NCI-H146 treated with DMSO at 0.1 percent for 48 hours (cell line): ENCODE data around the gene TK1.
A peak's percentile ranks its signal among the peaks of the same experiment; 100 is the strongest.
"Not testable (repeated sequence)": the region's sequence is repeated elsewhere in the genome, so short reads cannot be mapped to it uniquely, and the experiment has no call there.

Experiments used
- DNase-seq: peaks from one replicate; lab custom pipeline; 2025; ENCODE audit not compliant: unreplicated experiment; lab: John Stamatoyannopoulos, UW

Gene TK1

GRCh38 chr17:78179372-78179771 lies 7.5 kb downstream of the TK1 start:
- DNase-seq: no peak

GRCh38 chr17:78176548-78177025 lies 10.3 kb downstream of the TK1 start:
- DNase-seq: no peak

DNA sequence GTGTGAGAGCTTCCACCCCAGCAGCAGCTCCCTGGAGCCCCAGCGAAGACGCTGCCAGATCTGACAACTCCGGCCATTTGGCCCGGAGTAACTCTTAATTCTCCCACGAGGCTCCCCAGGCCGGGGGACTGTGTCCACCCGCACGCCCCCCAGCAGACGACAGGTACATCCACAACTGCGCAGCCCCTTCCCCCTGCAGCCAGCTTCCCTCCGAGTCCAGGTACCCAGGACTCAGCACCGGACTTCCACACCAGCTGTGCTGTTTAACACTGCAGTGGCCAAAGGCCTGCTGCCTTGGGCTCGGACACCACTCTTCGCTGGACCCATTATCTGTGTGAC lies 11.2 kb downstream of the TK1 start:
- DNase-seq: no peak

DNA sequence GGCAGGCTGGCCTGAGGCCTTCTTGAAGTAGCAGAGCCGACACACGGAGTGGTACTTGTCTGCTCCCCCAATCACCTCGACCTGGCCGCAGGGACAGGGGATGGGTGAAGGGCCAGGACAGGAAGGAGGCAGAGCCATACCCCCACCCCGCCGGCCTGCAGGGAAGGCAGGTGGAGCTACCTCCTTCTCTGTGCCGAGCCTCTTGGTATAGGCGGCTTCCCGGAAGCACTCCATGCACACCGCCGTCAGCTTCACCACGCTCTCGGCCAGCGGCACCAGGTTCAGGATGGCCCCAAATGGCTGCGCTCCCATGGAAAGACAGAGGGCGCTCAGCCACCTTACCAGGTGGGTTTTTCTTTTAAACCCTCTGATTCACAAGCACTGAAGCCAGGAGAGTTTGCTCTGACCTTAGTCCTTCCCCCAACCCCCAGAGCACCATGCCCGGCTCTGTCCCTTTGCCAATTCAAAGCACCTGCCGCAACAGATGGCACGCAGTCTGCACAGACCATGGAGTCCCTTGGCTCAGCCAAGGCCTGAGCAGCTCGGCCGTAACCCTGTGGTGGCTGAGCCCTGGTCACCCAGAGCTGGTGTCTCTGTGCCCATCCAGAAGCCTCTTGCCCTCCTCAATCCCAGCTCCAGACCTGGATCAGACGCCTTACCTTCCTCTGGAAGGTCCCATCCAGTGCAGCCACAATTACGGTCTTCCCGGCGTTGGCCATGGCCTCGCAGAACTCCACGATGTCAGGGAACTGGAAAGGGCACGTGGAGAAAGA lies 11.8 kb downstream of the TK1 start:
- no peak for DNase-seq

GRCh38 chr17:78174346-78174869 lies 12.4 kb downstream of the TK1 start:
- DNase-seq: no peak

- DNase-seq: no peak
These were observed 13.6 kb downstream of the TK1 start for GRCh38 chr17:78173097-78173715.

- DNase-seq: no peak
These were observed 14.4 kb downstream of the TK1 start for GRCh38 chr17:78172249-78173051.

GRCh38 chr17:78171591-78172248 lies 15.1 kb downstream of the TK1 start:
- DNase-seq: not testable (repeated sequence)

GRCh38 chr17:78170692-78171590 lies 15.9 kb downstream of the TK1 start:
- DNase-seq: no peak

GRCh38 chr17:78168903-78169793 lies 17.7 kb downstream of the TK1 start:
- DNase-seq: peak; percentile 14

DNA sequence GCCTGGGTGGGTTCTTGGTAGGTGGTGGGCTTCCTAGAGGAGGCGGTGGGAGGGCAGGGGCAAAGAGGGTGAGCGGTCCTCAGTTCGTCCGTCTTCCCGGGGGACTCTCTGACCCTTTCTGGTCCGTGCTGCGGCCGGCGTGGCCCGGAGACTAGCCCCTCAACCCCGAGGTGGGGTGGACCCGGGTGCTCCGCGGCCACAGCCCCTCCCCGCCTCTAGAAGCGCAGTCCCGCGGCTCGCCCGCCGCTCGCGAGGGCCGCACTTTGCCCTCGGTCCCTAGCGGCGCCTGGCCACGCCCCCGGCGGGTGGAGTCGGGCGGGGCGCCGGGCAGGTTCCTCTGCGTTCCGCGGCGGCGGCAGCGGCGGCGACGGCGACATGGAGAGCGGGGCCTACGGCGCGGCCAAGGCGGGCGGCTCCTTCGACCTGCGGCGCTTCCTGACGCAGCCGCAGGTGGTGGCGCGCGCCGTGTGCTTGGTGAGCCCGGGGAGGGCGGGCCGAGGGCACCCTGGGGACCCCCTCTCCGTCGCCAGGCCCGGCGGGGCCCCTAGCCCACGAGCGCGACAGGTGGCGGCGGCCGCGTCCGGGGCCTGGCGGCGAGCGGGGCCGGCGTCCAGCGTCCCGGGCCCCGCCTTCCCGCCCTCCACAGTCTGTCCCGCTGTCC lies 18.5 kb downstream of the TK1 start, which contains the start of gene SYNGR2:
TSS of gene SYNGR2 (plus strand) at position 340 of the 661 bp plus-strand sequence. CDS start at position 376, 36 bp downstream.
- peak; percentile 63 for DNase-seq

DNA sequence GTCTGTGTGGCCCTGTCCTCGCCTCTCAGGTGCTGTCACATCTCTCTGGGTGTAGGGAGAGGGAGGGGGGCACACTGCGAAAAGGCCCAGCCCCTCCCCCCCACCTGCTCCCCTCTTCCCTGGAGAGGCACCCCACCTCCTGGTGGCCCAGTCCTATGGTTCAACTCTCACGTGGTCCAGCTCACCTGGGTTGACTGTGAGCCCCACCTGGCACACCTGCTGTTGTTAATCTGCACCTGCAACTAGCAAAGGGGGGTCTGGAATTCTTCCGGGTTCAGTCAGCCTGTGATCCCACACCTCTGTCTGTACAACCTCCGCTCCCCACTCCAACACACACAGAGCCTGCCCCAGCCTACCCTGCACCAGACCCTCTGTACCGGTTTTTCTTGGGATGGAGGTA lies 20.4 kb downstream of the TK1 start:
- DNase-seq: peak; percentile 42

DNA sequence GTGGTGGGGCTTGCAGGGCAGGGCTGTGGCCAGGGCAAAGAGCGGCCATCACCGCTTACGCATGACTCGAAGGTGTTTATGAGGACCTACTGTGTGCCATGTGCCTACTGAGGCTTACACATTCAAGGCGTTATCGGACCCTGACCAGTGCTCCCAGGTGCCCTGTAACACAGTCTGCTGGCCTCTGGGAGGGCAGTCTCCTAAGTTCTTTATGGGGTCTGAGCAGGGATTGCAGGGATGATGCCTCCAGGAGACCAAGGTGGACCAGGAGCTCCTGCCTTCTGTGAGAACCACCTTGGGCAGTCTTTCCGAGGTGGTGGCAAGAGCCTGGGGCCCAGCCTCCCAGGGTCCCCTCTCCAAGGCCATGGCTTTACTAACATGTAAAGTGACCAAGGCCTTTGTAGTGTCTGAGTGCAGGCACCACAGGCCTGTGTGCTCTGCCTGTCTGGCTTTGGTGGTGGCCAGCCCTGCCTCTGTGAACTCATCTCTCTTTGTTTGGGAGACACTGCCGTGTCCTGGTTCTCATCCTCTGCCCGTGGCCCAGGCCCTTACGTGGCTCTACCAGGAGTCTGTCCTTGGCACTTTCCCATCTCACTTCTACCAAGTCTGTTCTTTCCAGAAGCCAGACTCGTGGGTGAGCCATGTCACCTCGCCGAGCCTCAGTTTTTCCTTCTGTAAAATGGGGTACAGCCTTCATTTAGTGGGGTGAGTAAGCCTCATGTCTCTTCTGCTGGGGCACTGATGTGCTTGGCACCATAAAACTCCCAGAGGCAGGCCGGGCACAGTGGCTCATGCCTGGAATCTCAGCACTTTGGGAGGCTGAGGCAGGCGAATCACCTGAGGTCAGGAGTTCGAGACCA lies 21.9 kb downstream of the TK1 start:
- no peak for DNase-seq

- no peak for DNase-seq
These were observed 22.7 kb downstream of the TK1 start for GRCh38 chr17:78163881-78164747.

GRCh38 chr17:78159575-78160158 lies 27.2 kb downstream of the TK1 start:
- no peak for DNase-seq
